Measurements from ENCODE around the gene RTKN2.

Gene RTKN2

DNA sequence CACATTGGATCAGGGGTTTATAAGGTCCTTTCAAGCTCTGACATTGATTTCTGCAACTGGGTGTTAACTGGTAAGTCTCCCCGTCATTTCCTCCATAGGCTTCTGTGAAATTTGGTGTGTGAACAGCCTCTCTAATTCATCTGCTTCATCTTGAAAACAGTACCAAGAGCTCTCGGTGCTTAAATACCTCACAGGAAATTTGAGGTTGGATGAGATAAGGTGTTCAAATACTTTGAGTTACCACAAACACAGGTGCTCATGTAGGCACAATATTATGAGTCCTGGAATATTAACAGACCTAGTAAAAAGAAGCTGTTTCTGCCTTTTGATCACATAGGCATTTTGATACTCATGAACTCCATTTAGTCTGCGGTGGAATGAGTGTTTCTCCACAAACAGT is 85.2 kb downstream of the RTKN2 start:
- peaks cover 8% of the 10 kb centered on the region for H3K36me3 Mint-ChIP-seq (ENCODE audit: low read depth)
- H3K27ac Mint-ChIP-seq, result no peak overlapping the region
- no peaks in the 10 kb centered on the region for H3K4me1 Mint-ChIP-seq
- H3K27me3 Mint-ChIP-seq (ENCODE audit: low read depth), result no peaks in the 10 kb centered on the region
- H3K4me3 Mint-ChIP-seq, result no peak overlapping the region
- TF ChIP-seq, protein P1, sequence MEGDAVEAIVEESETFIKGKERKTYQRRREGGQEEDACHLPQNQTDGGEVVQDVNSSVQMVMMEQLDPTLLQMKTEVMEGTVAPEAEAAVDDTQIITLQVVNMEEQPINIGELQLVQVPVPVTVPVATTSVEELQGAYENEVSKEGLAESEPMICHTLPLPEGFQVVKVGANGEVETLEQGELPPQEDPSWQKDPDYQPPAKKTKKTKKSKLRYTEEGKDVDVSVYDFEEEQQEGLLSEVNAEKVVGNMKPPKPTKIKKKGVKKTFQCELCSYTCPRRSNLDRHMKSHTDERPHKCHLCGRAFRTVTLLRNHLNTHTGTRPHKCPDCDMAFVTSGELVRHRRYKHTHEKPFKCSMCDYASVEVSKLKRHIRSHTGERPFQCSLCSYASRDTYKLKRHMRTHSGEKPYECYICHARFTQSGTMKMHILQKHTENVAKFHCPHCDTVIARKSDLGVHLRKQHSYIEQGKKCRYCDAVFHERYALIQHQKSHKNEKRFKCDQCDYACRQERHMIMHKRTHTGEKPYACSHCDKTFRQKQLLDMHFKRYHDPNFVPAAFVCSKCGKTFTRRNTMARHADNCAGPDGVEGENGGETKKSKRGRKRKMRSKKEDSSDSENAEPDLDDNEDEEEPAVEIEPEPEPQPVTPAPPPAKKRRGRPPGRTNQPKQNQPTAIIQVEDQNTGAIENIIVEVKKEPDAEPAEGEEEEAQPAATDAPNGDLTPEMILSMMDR (IDR thresholded peaks at IDR 0.05; ENCODE audit: unreplicated experiment in 3 of 3), result no peak
- peaks cover 8% of the 10 kb centered on the region for H3K9me3 Mint-ChIP-seq

GRCh38 chr10:62182595-62182994 is 86.0 kb downstream of the RTKN2 start:
- Mint-ChIP-seq H3K27ac (no peak overlapping the region), H3K27me3 (ENCODE audit: low read depth) (no peaks in the 10 kb centered on the region), H3K9me3 (peaks cover 10% of the 10 kb centered on the region), H3K4me1 (no peaks in the 10 kb centered on the region), H3K36me3 (ENCODE audit: low read depth) (peaks cover 8% of the 10 kb centered on the region), H3K4me3 (no peak overlapping the region)
- TF ChIP-seq, protein P1 (IDR thresholded peaks at IDR 0.05; ENCODE audit: unreplicated experiment in 3 of 3), result no peak

DNA sequence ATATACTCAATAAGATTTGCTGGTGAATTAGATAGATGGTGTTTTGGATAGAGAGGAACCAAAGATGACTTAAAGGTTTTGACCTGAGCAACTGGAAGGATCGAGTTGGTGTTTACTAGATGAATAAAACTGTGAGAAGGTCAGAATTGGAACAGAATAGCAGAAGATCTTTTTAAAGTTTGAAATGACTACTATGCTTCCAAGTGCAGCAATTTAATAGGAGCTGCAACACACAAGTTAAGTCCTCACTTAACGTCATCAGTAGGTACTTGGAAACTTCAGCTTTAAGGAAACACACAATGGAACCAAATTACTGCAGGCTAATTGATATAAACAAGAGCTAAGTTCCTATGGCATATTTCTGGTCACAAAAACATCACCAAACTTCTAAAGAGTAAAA is 86.5 kb downstream of the RTKN2 start:
- H3K27ac Mint-ChIP-seq, result no peak overlapping the region
- H3K36me3 Mint-ChIP-seq (ENCODE audit: low read depth), result peaks cover 8% of the 10 kb centered on the region
- H3K9me3 Mint-ChIP-seq, result peaks cover 10% of the 10 kb centered on the region
- TF ChIP-seq, protein P1 (IDR thresholded peaks at IDR 0.05; ENCODE audit: unreplicated experiment in 3 of 3), result no peak
- H3K4me3 Mint-ChIP-seq, result no peak overlapping the region
- no peaks in the 10 kb centered on the region for H3K4me1 Mint-ChIP-seq
- H3K27me3 Mint-ChIP-seq (ENCODE audit: low read depth), result no peaks in the 10 kb centered on the region

DNA sequence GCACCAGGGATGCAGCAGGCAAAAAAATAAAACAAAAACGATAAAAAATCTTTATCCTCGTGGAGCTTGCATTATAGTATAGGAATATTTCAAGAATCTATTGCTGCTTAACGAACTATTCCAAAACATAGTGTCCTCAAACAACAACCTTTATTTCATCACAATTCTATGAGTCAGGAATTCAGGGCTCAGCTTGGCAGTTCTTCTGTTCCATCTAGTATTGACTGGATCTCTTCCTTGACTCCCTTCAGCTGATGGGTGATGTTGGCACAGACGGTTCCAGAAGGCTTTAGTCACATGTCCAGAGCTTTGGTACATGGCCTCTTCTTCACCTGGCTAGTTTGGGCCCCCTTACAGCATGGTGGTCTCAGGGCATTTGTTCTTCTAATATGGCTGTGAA is 88.0 kb downstream of the RTKN2 start:
- Mint-ChIP-seq H3K9me3 (peaks cover 15% of the 10 kb centered on the region), H3K4me1 (no peaks in the 10 kb centered on the region), H3K27ac (no peak overlapping the region), H3K27me3 (ENCODE audit: low read depth) (no peaks in the 10 kb centered on the region), H3K4me3 (no peak overlapping the region), H3K36me3 (ENCODE audit: low read depth) (peaks cover 8% of the 10 kb centered on the region)
- TF ChIP-seq, protein P1 (IDR thresholded peaks at IDR 0.05; ENCODE audit: unreplicated experiment in 3 of 3), result no peak

- no peak overlapping the region for H3K4me3 Mint-ChIP-seq
- no peaks in the 10 kb centered on the region for H3K4me1 Mint-ChIP-seq
- no peak overlapping the region for H3K27ac Mint-ChIP-seq
- TF ChIP-seq, protein P1 (IDR thresholded peaks at IDR 0.05; ENCODE audit: unreplicated experiment in 3 of 3), result no peak
- no peaks in the 10 kb centered on the region for H3K27me3 Mint-ChIP-seq (ENCODE audit: low read depth)
- peaks cover 19% of the 10 kb centered on the region for H3K9me3 Mint-ChIP-seq
- peaks cover 8% of the 10 kb centered on the region for H3K36me3 Mint-ChIP-seq (ENCODE audit: low read depth)
These were observed 90.1 kb downstream of the RTKN2 start for GRCh38 chr10:62178568-62178967.

GRCh38 chr10:62177111-62177510 is 91.5 kb downstream of the RTKN2 start:
- H3K9me3 Mint-ChIP-seq, result peaks cover 29% of the 10 kb centered on the region
- H3K36me3 Mint-ChIP-seq (ENCODE audit: low read depth), result peaks cover 18% of the 10 kb centered on the region
- no peaks in the 10 kb centered on the region for H3K27me3 Mint-ChIP-seq (ENCODE audit: low read depth)
- no peak overlapping the region for H3K27ac Mint-ChIP-seq
- TF ChIP-seq, protein P1 (IDR thresholded peaks at IDR 0.05; ENCODE audit: unreplicated experiment in 3 of 3), result no peak
- H3K4me3 Mint-ChIP-seq, result no peak overlapping the region
- H3K4me1 Mint-ChIP-seq, result no peaks in the 10 kb centered on the region

Measured in nephron (organoid).